ENCODE results near the gene FHDC1.

GRCh38 chr4:152981842-152982241 is 45.7 kb downstream of the FHDC1 start:
- TF ChIP-seq SIN3A (IDR thresholded peaks at IDR 0.05; ENCODE audit: borderline replicate concordance, insufficient read depth, low read length) (no peak), REST (IDR thresholded peaks at IDR 0.05; ENCODE audit: insufficient read depth in 1 of 2, low read depth in 2 of 2, low read length in 2 of 2) (no peak), POLR2AphosphoS5 (IDR thresholded peaks at IDR 0.05; ENCODE audit: low read depth, low read length) (no peak)
